Epithelial cell of esophagus (primary cell): ENCODE data around the gene NECAB2.
A peak's percentile ranks its signal among the peaks of the same experiment; 100 is the strongest.

Experiments
- DNase-seq: peaks from one replicate; pipeline ENCODE4 v3.0.0; 2010; ENCODE audit warnings: low read depth
- H3K4me3 ChIP-seq: 2 replicates; pipeline ENCODE4 v1.5.1; 2011; ENCODE audit warnings: mild to moderate bottlenecking, low read length, control low read depth
- TF ChIP-seq, protein P1 (sequence below): IDR thresholded peaks from 2 replicates; pipeline ENCODE4 v1.5.1; 2011; ENCODE audit warnings: low read depth, mild to moderate bottlenecking, low read length, control low read depth, inconsistent platforms; ENCODE audit not compliant: insufficient read depth; ENCODE audit errors: missing control alignments

NECAB2 gene

GRCh38 chr16:84042308-84042878, 74.3 kb downstream of the NECAB2 start, which contains the start of gene SLC38A8:
TSS of gene SLC38A8 (minus strand) at chr16:84042795. CDS start at chr16:84042157, 638 bp downstream.
- TF ChIP-seq, protein P1, sequence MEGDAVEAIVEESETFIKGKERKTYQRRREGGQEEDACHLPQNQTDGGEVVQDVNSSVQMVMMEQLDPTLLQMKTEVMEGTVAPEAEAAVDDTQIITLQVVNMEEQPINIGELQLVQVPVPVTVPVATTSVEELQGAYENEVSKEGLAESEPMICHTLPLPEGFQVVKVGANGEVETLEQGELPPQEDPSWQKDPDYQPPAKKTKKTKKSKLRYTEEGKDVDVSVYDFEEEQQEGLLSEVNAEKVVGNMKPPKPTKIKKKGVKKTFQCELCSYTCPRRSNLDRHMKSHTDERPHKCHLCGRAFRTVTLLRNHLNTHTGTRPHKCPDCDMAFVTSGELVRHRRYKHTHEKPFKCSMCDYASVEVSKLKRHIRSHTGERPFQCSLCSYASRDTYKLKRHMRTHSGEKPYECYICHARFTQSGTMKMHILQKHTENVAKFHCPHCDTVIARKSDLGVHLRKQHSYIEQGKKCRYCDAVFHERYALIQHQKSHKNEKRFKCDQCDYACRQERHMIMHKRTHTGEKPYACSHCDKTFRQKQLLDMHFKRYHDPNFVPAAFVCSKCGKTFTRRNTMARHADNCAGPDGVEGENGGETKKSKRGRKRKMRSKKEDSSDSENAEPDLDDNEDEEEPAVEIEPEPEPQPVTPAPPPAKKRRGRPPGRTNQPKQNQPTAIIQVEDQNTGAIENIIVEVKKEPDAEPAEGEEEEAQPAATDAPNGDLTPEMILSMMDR: no peak
- DNase-seq: no peak
- no peak within 1 kb of the TSS for H3K4me3 ChIP-seq

- no peak overlapping the region for H3K4me3 ChIP-seq
- TF ChIP-seq, protein P1: peak; percentile 2
- peak; percentile 29 for DNase-seq
Observed at GRCh38 chr16:84042879-84043485, 74.9 kb downstream of the NECAB2 start.

GRCh38 chr16:84043486-84044117, 75.6 kb downstream of the NECAB2 start:
- TF ChIP-seq, protein P1: no peak
- DNase-seq: peak; percentile 14
- no peak overlapping the region for H3K4me3 ChIP-seq

GRCh38 chr16:84044118-84044488, 76.1 kb downstream of the NECAB2 start:
- TF ChIP-seq, protein P1: peak; percentile 21
- no peak overlapping the region for H3K4me3 ChIP-seq
- peak; percentile 22 for DNase-seq

DNA sequence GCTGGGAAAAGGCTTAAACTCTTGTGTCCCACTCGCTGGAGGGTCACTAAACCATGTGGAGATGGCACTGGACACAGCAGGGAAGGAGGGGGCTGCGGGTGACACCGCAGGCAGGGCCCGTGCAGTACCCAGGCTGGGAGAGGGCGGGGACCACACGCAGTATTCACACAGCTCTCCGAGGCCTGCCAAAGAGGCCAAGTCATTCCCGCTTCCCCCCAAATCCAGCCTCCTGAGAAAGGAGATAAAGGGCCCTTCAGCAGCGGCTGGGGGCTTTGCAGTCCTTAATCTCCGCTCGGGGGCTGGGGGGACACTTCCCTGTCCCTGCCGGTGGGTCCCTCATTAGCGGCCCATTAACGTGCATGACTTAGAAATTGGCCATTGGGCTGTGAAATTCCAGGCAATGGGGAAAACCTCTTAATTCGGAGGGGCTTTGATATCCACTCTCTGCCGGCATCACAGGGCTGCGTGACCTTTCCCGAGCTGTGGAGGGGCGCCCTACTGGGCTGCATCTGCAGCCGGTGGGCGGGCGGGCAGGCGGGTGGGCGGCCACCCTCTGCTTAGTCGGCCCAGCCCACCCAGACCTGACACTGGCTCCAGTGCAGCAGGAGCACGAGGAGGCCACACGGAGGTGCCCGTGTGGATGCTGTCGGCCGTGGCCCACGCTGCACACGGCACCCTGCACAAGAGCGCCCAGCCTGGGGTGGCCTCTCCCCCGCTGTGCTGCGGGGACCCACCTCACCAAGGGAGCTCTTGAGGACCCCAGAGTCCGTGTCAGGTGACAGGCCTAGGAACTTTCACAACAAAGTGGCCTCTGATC, 77.2 kb downstream of the NECAB2 start:
- TF ChIP-seq, protein P1: no peak
- no peak overlapping the region for H3K4me3 ChIP-seq
- no peak for DNase-seq

- no peak for DNase-seq
- H3K4me3 ChIP-seq: no peak overlapping the region
- TF ChIP-seq, protein P1: no peak
Observed at GRCh38 chr16:84045818-84046470, 77.9 kb downstream of the NECAB2 start.
